Measurements from ENCODE around the gene SLC1A4.
"Not testable (repeated sequence)": the region's sequence is repeated elsewhere in the genome, so short reads cannot be mapped to it uniquely, and the experiment has no call there.

The SLC1A4 gene

DNA sequence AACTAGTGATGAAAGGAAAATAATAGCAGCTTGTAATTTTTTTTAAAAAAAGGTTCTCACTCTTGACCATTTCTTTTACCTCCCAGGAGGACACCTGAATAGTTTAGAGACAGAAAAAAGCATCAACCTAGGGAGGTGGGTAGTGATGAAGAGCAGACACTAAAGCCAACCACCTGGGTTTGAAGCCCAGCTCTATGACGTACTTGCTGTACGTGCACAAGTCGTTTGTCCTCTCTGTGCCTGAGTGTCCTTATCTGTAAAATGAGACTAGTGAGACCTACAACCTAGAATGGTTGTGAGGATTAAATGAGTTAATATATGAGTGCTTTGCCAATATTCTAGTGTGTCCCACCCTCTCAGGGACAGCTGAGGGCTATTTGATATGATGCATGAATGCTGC, 5.8 kb downstream of the SLC1A4 start:
- no peak for DNase-seq

- DNase-seq = no peak
Observed at GRCh38 chr2:64996871-64997307, 7.7 kb downstream of the SLC1A4 start.

DNA sequence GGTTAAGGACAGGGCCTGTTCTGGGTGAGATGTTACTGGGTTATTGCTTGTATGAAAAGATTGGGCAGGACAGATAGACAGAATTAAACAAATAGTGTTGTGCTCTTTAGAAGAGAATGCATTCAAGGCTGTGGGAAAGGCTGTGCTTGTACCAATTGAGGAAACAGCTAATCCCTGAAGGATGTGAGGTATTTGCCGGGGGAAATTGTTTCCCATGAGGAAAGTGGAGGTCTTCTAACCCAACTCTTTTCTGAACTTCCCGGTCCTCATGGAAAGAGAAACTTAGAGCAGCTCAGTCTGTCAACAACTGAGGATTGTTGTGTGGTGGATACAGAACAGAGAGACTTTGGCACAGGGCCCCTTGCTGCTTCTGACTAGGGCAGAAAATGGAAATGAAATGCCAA, 9.5 kb downstream of the SLC1A4 start:
- no peak for DNase-seq

GRCh38 chr2:64999754-65000153, 10.6 kb downstream of the SLC1A4 start:
- DNase-seq = no peak

GRCh38 chr2:65000644-65001043, 11.4 kb downstream of the SLC1A4 start:
- DNase-seq = no peak

DNA sequence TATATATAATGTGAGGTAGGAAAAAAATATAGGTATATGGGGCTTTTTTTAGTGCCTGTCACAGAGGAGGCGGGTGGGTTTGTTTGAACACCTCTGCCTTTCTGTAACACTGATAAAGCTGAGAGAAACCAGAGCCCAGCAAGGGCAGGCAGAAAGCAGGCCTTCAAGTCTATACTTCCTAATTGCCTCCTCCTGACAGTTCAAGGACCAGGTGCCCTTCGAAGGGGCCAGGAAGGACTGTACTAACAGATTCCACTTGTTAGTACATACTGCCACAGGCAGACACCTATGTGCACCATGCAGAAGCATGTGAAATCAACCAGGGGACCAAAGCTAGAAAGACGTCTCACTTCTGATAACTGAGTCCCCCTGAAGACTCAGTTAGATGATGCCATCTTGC, 13.8 kb downstream of the SLC1A4 start:
- no peak for DNase-seq

- DNase-seq = not testable (repeated sequence)
Observed at GRCh38 chr2:65004232-65004631, 15.0 kb downstream of the SLC1A4 start.

GRCh38 chr2:65013776-65014175, 24.6 kb downstream of the SLC1A4 start:
- no peak for DNase-seq

DNA sequence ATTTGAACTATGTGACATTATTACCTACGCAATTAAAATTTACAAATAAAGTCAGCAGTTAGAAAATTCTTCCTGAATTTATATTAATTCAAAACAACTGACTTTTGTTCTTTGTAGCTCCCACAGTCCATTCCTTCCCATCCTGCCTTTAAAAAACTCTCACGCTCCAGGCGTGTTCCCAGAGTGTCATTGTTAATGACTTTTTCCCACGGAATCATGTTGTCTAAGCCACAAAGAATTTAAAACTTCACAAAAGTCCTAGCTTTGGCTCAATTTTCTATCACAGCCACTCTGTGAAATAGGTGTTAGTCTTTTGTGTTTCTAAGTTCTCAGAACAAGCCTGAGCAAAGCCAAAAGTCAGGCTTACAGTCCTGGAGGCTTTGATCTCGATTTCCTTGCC, 26.5 kb downstream of the SLC1A4 start:
- no peak for DNase-seq

DNA sequence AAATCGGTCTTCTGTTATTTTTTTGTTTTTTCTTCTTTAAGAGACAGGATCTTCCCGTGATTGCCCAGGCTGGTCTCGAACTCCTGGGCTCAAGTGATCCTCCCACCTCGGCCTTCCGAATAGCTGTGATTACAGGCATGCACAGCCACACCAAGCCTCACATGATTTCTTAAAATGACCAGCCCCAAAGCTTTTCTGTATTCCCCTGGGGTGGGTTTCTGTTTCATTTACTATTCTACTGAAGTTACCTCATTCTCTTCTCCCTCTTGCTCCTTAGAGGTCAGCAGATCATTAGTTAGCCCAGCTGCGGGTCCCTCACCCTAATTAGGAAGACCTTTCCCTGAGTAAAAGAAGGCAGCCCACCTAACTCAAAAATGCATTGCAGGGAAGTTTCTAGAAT, 27.6 kb downstream of the SLC1A4 start:
- no peak for DNase-seq

GRCh38 chr2:65017335-65017734, 28.1 kb downstream of the SLC1A4 start:
- no peak for DNase-seq

GRCh38 chr2:65018141-65018582, 29.0 kb downstream of the SLC1A4 start:
- DNase-seq = no peak

DNA sequence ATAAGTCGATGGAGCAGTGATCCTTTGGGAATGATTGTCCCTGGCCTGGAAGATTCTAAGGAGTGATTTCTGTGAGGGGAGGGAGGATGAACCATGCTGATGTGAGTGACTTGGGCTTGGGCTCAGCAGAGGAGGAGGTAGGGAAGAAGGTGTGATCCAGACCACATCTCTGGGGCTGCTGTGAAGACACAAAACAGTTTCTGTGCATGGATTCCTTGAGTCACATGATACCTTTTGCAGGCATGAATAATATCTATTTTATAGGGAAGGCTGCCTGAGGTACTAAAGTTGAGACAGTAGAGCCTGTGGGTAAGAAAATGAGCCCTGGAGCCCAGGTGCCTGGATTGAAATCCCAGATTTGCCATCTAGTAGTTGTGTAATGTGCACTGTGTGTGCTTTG, 29.8 kb downstream of the SLC1A4 start:
- no peak for DNase-seq

DNA sequence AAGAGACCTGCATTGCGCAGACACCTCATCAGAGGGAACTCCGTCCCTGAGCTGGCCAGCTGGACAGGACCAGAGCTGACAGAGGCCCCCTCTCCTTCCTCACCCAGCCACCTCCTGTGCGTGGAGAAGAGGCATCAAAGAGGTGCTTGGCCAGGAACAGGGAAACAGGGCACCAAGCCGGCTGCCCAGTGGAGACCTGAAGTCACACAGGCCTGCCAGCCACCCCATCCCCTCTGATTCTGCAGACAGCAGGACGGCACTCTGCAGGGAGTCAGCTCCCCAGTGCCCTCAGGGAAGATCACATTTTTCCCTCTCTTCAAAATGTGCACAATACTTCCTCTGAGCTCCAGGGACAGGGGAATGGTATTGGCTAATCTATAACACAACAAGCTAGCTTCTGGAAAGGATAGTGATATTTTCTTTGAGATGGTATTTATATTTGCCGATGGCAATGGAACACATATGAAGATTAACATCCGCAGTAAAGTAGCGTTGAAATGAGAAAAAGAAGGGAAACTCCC, 30.5 kb downstream of the SLC1A4 start:
- DNase-seq = no peak

DNA sequence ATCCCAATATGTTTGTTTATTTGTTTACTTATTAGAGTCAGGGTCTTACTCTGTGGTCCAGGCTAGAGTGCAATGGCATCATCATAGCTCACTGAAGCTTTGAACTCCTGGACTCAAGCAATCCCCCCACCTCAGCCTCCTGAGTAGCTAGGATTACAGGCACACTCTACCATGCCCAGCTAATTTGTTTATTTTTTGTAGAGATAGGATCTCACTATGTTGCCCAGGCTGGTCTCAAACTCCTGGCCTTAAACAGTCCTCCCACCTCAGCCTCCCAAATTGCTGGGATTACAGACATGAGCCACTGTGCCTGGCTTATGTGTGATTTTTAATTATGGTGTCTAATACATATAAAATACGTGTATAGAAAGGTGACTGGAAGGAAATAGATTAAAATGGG, 31.1 kb downstream of the SLC1A4 start:
- DNase-seq = not testable (repeated sequence)

DNA sequence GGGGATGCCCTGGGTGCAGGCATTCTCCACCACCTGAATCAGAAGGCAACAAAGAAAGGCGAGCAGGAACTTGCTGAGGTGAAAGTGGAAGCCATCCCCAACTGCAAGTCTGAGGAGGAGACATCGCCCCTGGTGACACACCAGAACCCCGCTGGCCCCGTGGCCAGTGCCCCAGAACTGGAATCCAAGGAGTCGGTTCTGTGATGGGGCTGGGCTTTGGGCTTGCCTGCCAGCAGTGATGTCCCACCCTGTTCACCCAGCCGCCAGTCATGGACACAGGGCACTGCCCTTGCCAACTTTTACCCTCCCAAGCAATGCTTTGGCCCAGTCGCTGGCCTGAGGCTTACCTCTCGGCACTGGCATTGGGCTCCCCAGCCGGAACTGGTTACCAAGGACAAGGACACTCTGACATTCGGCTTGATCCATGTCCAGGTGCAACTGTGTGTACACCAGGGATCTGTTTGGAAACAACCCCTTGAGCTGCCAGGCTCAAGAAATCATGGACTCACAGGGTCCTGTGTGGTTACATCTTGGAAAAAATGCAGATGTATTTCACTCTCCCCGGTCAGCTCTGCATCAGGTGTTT, 31.8 kb downstream of the SLC1A4 start:
- no peak for DNase-seq

DNA sequence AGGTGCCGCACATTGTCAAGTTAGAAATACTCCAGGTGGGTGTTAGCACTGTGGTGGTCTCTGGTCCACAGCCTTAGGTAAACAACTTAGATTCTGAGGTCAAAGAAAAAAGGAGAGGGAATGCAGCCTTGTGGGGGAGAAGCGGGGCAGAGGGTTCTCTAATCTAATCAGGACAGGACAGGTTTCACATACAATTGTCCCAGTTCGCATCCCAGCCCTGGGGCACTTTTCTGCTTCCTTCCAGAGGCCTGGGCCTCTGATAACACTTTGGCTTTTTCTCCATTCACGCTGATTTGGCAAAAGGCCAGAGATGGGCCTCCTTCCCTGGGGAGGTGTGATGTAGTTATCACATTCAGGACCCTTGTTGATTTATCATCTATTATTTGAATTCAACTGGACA, 32.5 kb downstream of the SLC1A4 start:
- DNase-seq = no peak

DNA sequence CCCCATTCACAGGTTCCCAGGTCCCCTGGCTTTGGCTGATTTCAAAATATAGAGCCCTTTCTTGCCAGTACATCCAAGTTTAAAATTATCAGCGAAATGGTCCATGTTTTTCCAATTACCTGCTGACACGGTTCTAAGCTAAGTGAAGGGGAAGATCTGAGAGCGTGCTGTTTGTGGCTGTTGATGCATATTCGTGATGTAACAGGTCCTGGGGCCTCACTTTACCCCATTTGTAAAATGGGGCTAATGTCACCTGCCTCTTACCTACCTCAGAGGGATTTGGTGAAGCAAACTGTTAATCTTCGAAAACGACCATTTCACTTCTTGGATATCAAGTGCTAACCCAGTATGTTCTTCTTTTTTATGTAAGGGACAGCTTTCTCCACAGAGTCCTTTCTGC, 33.0 kb downstream of the SLC1A4 start:
- DNase-seq = no peak

GRCh38 chr2:65023742-65024141, 34.5 kb downstream of the SLC1A4 start:
- DNase-seq = no peak

GRCh38 chr2:65024149-65024829, 35.1 kb downstream of the SLC1A4 start:
- no peak for DNase-seq

GRCh38 chr2:65025453-65026123, 36.4 kb downstream of the SLC1A4 start:
- no peak for DNase-seq

DNA sequence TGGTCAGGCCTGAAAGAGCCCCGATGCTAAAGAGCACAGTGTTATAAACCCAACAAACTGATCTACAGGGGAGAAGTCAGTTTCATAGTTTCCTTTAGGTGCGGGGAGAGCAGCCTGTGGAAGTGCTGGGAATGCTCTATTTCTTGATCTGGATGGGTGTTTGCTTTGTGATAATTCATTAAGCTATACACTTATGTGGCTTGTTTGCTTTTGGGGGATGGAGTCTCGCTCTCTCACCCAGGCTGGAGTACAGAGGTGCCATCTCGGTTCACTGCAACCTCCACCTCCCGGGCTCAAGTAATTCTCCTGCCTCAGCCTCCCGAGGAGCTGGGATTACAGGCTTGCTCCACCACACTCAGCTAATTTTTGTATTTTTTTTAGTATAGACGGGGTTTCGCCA, 37.0 kb downstream of the SLC1A4 start:
- DNase-seq = no peak

- no peak for DNase-seq
Observed at GRCh38 chr2:65026704-65027464, 37.7 kb downstream of the SLC1A4 start.

Data from stimulated activated CD4-positive, alpha-beta T cell treated with anti-CD3 and anti-CD28 coated beads, Interleukin-15, amount 100 ng/mL, for 24 hours (primary cell).